IMR-90 (cell line): ENCODE measurements around the gene TAF6L. TPM values are rescaled to one million over a fixed set of nuclear protein-coding genes. Genes with fewer than 3 reads are reported as not detected.
A peak's percentile ranks its signal among the peaks of the same experiment; 100 is the strongest.

Experiments
- ATAC-seq: fragments of 200-7000 bp; cut with Tn5 transposase; 2 replicates; pipeline ENCODE4 v1.9.1; 2020; ENCODE audit warnings: low read depth, mild to moderate bottlenecking, moderate library complexity
- BruUV-seq: library from RNA; stranded (reverse); fragments of 400-500 nt; replicated peaks from 2 replicates; lab custom pipeline; 2021; lab: Mats Ljungman, UMichigan
- CTCF ChIA-PET: fragments of 300-600 bp; formaldehyde crosslinking; extraction: SDS; loops from one replicate; lab custom pipeline; 2021; ENCODE audit warnings: antibody characterized with exemption; lab: Yijun Ruan, JAX
- POLR2A ChIA-PET: fragments of 300-600 bp; sonication (Branson Sonifier 250); formaldehyde crosslinking; loops from one replicate; lab custom pipeline; 2022; ENCODE audit warnings: antibody characterized with exemption; ENCODE audit not compliant: unreplicated experiment; lab: Charles Lee
- DNase-seq: peaks from one replicate; pipeline ENCODE4 v3.0.0; 2013
- H2AFZ ChIP-seq: replicated peaks from 2 replicates; pipeline ENCODE3; 2013; ENCODE audit warnings: low read length, mild to moderate bottlenecking; ENCODE audit not compliant: poor library complexity
- H2AK5ac ChIP-seq: 2 replicates; pipeline ENCODE4 v1.6.1; 2013; ENCODE audit warnings: low read depth, low read length, inconsistent platforms
- H2AK9ac ChIP-seq: replicated peaks from 2 replicates; pipeline ENCODE3; 2013; ENCODE audit warnings: mild to moderate bottlenecking, low read depth, low read length, moderate library complexity; ENCODE audit not compliant: poor library complexity
- H2BK120ac ChIP-seq: 2 replicates; pipeline ENCODE4 v1.6.1; 2013; ENCODE audit warnings: low read depth, low read length, inconsistent platforms
- H2BK15ac ChIP-seq: 3 replicates; pipeline ENCODE4 v1.6.1; 2013; ENCODE audit warnings: low read depth, low read length, inconsistent platforms
- H2BK20ac ChIP-seq: 2 replicates; pipeline ENCODE4 v1.6.1; 2013; ENCODE audit warnings: low read depth, mild to moderate bottlenecking, inconsistent platforms, low read length, moderate library complexity
- H2BK5ac ChIP-seq: 2 replicates; pipeline ENCODE4 v1.6.1; 2013; ENCODE audit warnings: mild to moderate bottlenecking, low read depth, low read length, inconsistent platforms; ENCODE audit not compliant: poor library complexity, severe bottlenecking
- H3K14ac ChIP-seq: replicated peaks from 2 replicates; pipeline ENCODE4 v1.6.1; 2013; ENCODE audit warnings: low read depth, low read length, inconsistent platforms
- H3K18ac ChIP-seq: 2 replicates; pipeline ENCODE4 v1.6.1; 2013; ENCODE audit warnings: low read depth, low read length, control low read depth
- H3K23ac ChIP-seq: 2 replicates; pipeline ENCODE4 v1.6.1; 2013; ENCODE audit warnings: low read depth, low read length, inconsistent platforms
- H3K27ac ChIP-seq: 2 replicates; pipeline ENCODE4 v1.5.1; 2013; ENCODE audit warnings: mild to moderate bottlenecking, control low read depth, low read length; ENCODE audit not compliant: insufficient read depth
- H3K27me3 ChIP-seq: 2 replicates; pipeline ENCODE4 v1.6.1; 2013; ENCODE audit warnings: low read length; ENCODE audit not compliant: control insufficient read depth, insufficient read depth
- H3K36me3 ChIP-seq: 2 replicates; pipeline ENCODE4 v1.6.1; 2013; ENCODE audit warnings: low read length, mixed read lengths; ENCODE audit not compliant: control insufficient read depth, insufficient read depth
- H3K4ac ChIP-seq: 2 replicates; pipeline ENCODE4 v1.6.1; 2013; ENCODE audit warnings: low read depth, low read length, inconsistent platforms
- H3K4me1 ChIP-seq: 2 replicates; pipeline ENCODE4 v1.6.1; 2013; ENCODE audit warnings: low read length, mixed read lengths; ENCODE audit not compliant: control insufficient read depth, insufficient read depth
- H3K4me2 ChIP-seq: 2 replicates; pipeline ENCODE4 v1.6.1; 2013; ENCODE audit warnings: low read depth, mild to moderate bottlenecking, control low read depth, low read length, moderate library complexity
- H3K4me3 ChIP-seq: 2 replicates; pipeline ENCODE4 v1.5.1; 2013; ENCODE audit warnings: low read depth, mild to moderate bottlenecking, control low read depth, low read length, moderate library complexity; ENCODE audit not compliant: insufficient read depth
- H3K56ac ChIP-seq: 2 replicates; pipeline ENCODE4 v1.6.1; 2013; ENCODE audit warnings: low read length, inconsistent platforms; ENCODE audit not compliant: insufficient read depth; ENCODE audit errors: extremely low read depth
- H3K79me1 ChIP-seq, 2 experiments: 2 replicates each; pipeline ENCODE4 v1.6.1; 2013; ENCODE audit warnings: low read length in 2 of 2, inconsistent platforms in 1 of 2, low read depth in 1 of 2
- H3K9ac ChIP-seq: 2 replicates; pipeline ENCODE4 v1.6.1; 2013; ENCODE audit warnings: low read depth, low read length, control low read depth
- H3K9me1 ChIP-seq: 2 replicates; pipeline ENCODE4 v1.6.1; 2013; ENCODE audit warnings: low read length, inconsistent platforms; ENCODE audit not compliant: insufficient read depth
- H3K9me3 ChIP-seq: 2 replicates; pipeline ENCODE4 v1.6.1; 2013; ENCODE audit warnings: low read length; ENCODE audit not compliant: control insufficient read depth, insufficient read depth
- H4K20me1 ChIP-seq: 2 replicates; pipeline ENCODE4 v1.6.1; 2013; ENCODE audit warnings: low read length, inconsistent platforms; ENCODE audit not compliant: insufficient read depth
- H4K5ac ChIP-seq: 2 replicates; pipeline ENCODE4 v1.6.1; 2013; ENCODE audit warnings: mild to moderate bottlenecking, low read depth, low read length, control low read depth
- H4K8ac ChIP-seq, 2 experiments: 2 replicates each; pipeline ENCODE4 v1.6.1; 2013; ENCODE audit warnings: low read depth in 2 of 2, low read length in 2 of 2, control low read depth in 1 of 2, inconsistent platforms in 1 of 2
- H4K91ac ChIP-seq: 2 replicates; pipeline ENCODE4 v1.6.1; 2013; ENCODE audit warnings: low read depth, low read length, inconsistent platforms; ENCODE audit not compliant: insufficient read depth
- ELK1 ChIP-seq: fragments of 150-350 bp; IDR thresholded peaks from 2 replicates; pipeline ENCODE4 v1.6.1; 2016; ENCODE audit warnings: low read depth, mild to moderate bottlenecking, low read length, moderate library complexity, borderline replicate concordance
- NFE2L2 ChIP-seq: fragments of 150-350 bp; IDR thresholded peaks from 2 replicates; pipeline ENCODE4 v1.6.1; 2016; ENCODE audit warnings: low read depth, mild to moderate bottlenecking, low read length
- RAD21 ChIP-seq: IDR thresholded peaks from 2 replicates; pipeline ENCODE4 v1.6.1; 2012; ENCODE audit warnings: low read length, improper control_type of control experiment
- WGBS, 2 experiments: methylation state at CpG; one replicate each; pipeline versions ENCODE4 v1.1.5 to v1.1.7; 2013; ENCODE audit warnings: missing lambda C conversion rate in 2 of 2; ENCODE audit not compliant: insufficient read length in 1 of 2; ENCODE audit errors: extremely low coverage in 2 of 2; 5-methylcytosine and 5-hydroxymethylcytosine counted together
- dilution Hi-C: fragments of 300-500 bp; cut with HindIII; formaldehyde crosslinking; loops from one replicate; pipeline ENCODE4 v1.14.3; 2018; ENCODE audit warnings: low sequenced_read_pairs; ENCODE audit not compliant: unreplicated experiment
- in situ Hi-C: fragments of 300-500 bp; cut with MboI; formaldehyde crosslinking; loops from 3 replicates; pipeline ENCODE4 v1.14.3; 2019; ENCODE audit warnings: low sequenced_read_pairs, inconsistent platforms, mixed read lengths
- intact Hi-C: fragments of 100-400 bp; cut with micrococcal nuclease; formaldehyde crosslinking; loops from 2 replicates; pipeline ENCODE4 v1.10.0; 2022
- polyA plus RNA-seq, 3 experiments: library from polyadenylated mRNA; depleted of rRNA; stranded (reverse); fragments of >200 nt; gene quantifications; 2 replicates each; pipeline ENCODE4 v1.2.3, GENCODE V29; 2012; ENCODE audit warnings: low replicate concordance in 1 of 3
- total RNA-seq: library from RNA; depleted of rRNA; stranded (reverse); fragments of >200 nt; gene quantifications from 2 replicates; pipeline ENCODE4 v1.2.3, GENCODE V29; 2012

Gene TAF6L
- total and polyA plus RNA-seq, 2 of the 4 experiments (the other 2 are of a cell fraction), result 9.5 to 13.5 TPM

DNA sequence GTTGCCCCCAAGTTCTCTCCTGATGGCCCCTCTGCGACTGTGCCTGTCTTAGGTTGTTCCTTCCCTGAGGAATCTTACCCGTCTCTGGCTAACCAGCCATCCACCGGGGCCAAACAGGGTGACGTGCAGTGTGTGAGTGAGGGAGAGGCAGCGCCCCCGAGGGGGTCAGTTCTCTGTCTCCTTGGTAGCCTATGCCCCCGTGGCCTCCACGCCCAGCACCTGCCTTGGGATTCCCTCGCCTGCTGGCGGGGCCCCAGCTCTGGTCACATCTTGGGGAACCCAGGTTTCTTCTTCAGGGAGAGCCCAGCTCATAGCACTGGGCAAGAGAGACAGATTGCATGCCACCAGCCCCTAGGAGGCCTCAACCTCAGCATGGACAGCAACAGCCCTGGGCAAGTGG is 28.3 kb downstream of the TAF6L start:
- no peak overlapping the region for H3K14ac ChIP-seq
- no peak overlapping the region for H3K27ac ChIP-seq
- in situ Hi-C loops (no loop called here), intact Hi-C loops (no loop called here), dilution Hi-C loops (no loop called here)
- peaks cover 23 to 51% of the 10 kb centered on the region in 2 experiments for H3K79me1 ChIP-seq
- no peak overlapping the region for H2AK5ac ChIP-seq
- peaks cover 6% of the 10 kb centered on the region; the same call in 1 of the 2 replicates for H3K4me1 ChIP-seq
- peaks cover 76% of the 10 kb centered on the region for H3K36me3 ChIP-seq
- ATAC-seq (no peak), DNase-seq (no peak)
- peaks cover 5% of the 10 kb centered on the region for H3K9me1 ChIP-seq
- H4K8ac ChIP-seq, result no peak overlapping the region
- H3K9ac ChIP-seq, result no peak overlapping the region
- H2BK15ac ChIP-seq, result no peak overlapping the region
- no peak overlapping the region for H3K4ac ChIP-seq
- no peak overlapping the region for H3K4me3 ChIP-seq
- H3K27me3 ChIP-seq, result no peaks in the 10 kb centered on the region
- no peak for TF ChIP-seq NFE2L2
- no peak for TF ChIP-seq RAD21
- TF ChIP-seq ELK1, result no peak
- no peak overlapping the region for H3K56ac ChIP-seq
- no peak overlapping the region for H4K91ac ChIP-seq
- H3K9me3 ChIP-seq, result no peaks in the 10 kb centered on the region
- H2BK20ac ChIP-seq, result no peak overlapping the region
- no peak overlapping the region for H2BK5ac ChIP-seq
- H2AK9ac ChIP-seq, result peak overlapping the region; percentile 37
- H3K23ac ChIP-seq, result no peak overlapping the region
- no CpG with 5 or more reads among the region's 10 CpGs for WGBS, 2 experiments
- H3K4me2 ChIP-seq, result no peak overlapping the region
- no peak overlapping the region for H2BK120ac ChIP-seq
- CTCF ChIA-PET, result no interaction called here
- BruUV-seq, result no TSS peak
- H4K5ac ChIP-seq, result no peak overlapping the region
- no peak overlapping the region for H3K18ac ChIP-seq
- H2AFZ ChIP-seq, result no peak overlapping the region
- H4K20me1 ChIP-seq, result peaks cover 18% of the 10 kb centered on the region
- POLR2A ChIA-PET, result no interaction called here
